ENCODE measurements around the gene KLRB1. TPM values are rescaled to one million over a fixed set of nuclear protein-coding genes. Genes with fewer than 3 reads are reported as not detected.

KLRB1 gene
- total and polyA plus RNA-seq, 3 donors from 2014 or later, result 0.25 to 1.5 TPM; not detected in 1

DNA sequence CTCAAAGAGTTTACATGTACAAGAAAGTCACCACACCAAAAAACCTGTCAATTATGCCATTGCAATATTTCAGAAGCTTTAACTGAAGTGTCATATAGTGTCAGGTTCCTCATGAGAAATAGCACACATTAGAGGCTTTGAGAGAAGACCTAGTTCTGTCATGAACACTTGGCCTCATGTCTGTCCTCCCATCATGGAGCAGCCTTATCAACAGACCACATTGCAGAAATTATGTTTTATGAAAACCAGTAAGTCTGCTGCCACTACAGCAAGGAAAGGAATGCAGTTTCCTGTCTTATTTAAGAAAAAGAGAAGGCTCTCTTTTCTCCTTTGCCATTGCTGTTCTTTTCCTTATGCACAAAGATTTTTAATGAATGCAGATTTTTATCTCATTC, 35.5 kb upstream of the KLRB1 start:
- Histone ChIP-seq H3K27me3 (no peaks in the 10 kb centered on the region), H3K4me1 (peaks cover 5% of the 10 kb centered on the region), H3K36me3 (ENCODE audit: low read depth, missing control alignments) (no peaks in the 10 kb centered on the region), H3K4me3 (no peak overlapping the region), H3K9me3 (no peaks in the 10 kb centered on the region), H3K27ac (no peak overlapping the region)
- intact Hi-C loops (cut with DNase I; ENCODE audit: low total_unique reads), result no loop called here
- TF ChIP-seq, protein P1, sequence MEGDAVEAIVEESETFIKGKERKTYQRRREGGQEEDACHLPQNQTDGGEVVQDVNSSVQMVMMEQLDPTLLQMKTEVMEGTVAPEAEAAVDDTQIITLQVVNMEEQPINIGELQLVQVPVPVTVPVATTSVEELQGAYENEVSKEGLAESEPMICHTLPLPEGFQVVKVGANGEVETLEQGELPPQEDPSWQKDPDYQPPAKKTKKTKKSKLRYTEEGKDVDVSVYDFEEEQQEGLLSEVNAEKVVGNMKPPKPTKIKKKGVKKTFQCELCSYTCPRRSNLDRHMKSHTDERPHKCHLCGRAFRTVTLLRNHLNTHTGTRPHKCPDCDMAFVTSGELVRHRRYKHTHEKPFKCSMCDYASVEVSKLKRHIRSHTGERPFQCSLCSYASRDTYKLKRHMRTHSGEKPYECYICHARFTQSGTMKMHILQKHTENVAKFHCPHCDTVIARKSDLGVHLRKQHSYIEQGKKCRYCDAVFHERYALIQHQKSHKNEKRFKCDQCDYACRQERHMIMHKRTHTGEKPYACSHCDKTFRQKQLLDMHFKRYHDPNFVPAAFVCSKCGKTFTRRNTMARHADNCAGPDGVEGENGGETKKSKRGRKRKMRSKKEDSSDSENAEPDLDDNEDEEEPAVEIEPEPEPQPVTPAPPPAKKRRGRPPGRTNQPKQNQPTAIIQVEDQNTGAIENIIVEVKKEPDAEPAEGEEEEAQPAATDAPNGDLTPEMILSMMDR (IDR thresholded peaks at IDR 0.05), result no peak
- TF ChIP-seq POLR2A (IDR thresholded peaks at IDR 0.05), result no peak
- no peak for DNase-seq

DNA sequence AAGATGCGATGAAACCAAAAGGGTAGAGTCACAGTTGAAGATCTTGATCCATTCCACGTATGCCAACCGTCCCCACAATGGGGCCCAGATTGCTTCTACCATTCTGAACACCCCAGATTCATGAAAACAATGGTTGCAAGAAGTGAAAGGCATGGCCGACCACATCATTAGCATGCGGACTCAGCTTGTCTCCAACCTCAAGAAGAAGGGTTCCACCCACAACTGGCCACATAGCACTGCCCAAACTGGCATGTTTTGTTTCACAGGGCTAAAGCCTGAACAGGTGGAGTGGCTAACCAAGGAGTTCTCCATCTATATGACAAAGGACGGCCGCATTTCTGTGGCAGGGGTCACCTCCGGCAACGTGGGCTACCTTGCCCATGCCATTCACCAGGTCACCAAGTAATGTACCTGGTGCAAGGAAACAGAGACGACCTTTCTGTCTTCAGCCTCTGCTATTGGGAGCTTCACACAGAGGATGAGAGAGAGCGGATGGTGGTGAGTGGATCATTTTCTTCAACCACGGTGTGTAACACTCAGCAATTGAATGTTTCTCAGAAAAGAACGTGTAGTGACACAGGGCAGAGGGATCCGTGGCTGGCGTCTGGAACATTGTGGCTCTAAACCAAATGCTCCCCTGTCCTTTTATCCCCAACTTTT, 35.0 kb upstream of the KLRB1 start:
- Histone ChIP-seq H3K27ac (no peak overlapping the region), H3K27me3 (no peaks in the 10 kb centered on the region), H3K4me1 (peaks cover 5% of the 10 kb centered on the region), H3K9me3 (no peaks in the 10 kb centered on the region), H3K36me3 (ENCODE audit: low read depth, missing control alignments) (no peaks in the 10 kb centered on the region), H3K4me3 (no peak overlapping the region)
- TF ChIP-seq, protein P1 (IDR thresholded peaks at IDR 0.05), result no peak
- no peak for TF ChIP-seq POLR2A (IDR thresholded peaks at IDR 0.05)
- intact Hi-C loops (cut with DNase I; ENCODE audit: low total_unique reads), result no loop called here
- DNase-seq, result no peak
- WGBS, 2 donors, result 85 to 89% methylated on average over 14 to 15 of the region's 15 CpGs

DNA sequence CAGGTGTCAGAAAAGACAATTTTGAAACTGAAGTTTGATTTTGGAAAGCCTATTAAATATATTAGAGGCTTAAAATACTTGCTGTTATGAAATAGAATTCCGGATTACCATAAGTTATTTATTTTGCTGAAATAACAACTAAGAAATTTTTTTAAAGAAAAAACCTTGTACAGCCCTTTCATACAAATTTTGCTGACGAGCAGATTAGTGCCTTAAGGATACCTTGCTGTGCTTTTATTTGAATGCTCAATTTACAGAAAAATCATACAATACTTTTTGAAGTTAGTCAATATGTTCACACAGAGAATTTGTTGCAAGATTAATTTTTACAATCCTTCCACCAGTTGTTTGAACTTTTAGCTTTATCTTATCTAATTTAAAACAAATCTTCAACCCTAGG, 32.3 kb upstream of the KLRB1 start:
- no peaks in the 10 kb centered on the region for H3K36me3 ChIP-seq (ENCODE audit: low read depth, missing control alignments)
- no peak overlapping the region for H3K4me3 ChIP-seq
- H3K27me3 ChIP-seq, result no peaks in the 10 kb centered on the region
- no peak overlapping the region for H3K27ac ChIP-seq
- no peaks in the 10 kb centered on the region for H3K9me3 ChIP-seq
- WGBS, 2 donors, result 89 to 91% methylated on average over 2 of the region's 2 CpGs
- intact Hi-C loops (cut with DNase I; ENCODE audit: low total_unique reads), result no loop called here
- TF ChIP-seq, protein P1 (IDR thresholded peaks at IDR 0.05), result no peak
- TF ChIP-seq POLR2A (IDR thresholded peaks at IDR 0.05), result no peak
- DNase-seq, result no peak
- H3K4me1 ChIP-seq, result no peaks in the 10 kb centered on the region

DNA sequence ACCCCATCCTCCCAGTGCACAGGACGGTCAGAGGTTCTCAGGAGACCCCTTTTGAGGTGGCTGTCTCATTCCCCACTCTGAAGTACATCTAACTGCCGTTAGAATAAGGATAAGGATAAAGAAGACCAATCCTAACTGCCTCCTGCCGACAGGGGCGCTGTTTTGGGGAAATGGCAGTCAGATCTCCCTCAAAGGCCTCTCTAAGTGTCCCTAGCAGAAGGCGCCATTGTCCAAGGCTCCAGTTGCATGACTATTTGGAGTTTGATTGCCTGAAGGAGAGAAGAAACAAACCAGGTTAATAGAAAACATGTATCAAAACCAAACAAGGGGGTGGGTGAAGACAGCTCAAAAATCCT, 29.1 kb upstream of the KLRB1 start:
- Histone ChIP-seq H3K4me3 (no peak overlapping the region), H3K9me3 (no peaks in the 10 kb centered on the region), H3K4me1 (no peaks in the 10 kb centered on the region), H3K27me3 (no peaks in the 10 kb centered on the region), H3K27ac (no peak overlapping the region), H3K36me3 (ENCODE audit: low read depth, missing control alignments) (no peaks in the 10 kb centered on the region)
- intact Hi-C loops (cut with DNase I; ENCODE audit: low total_unique reads), result no loop called here
- TF ChIP-seq, protein P1 (IDR thresholded peaks at IDR 0.05), result no peak
- no peak for TF ChIP-seq POLR2A (IDR thresholded peaks at IDR 0.05)
- no peak for DNase-seq
- WGBS, 2 donors, result 85 to 88% methylated on average over 5 of the region's 5 CpGs

DNA sequence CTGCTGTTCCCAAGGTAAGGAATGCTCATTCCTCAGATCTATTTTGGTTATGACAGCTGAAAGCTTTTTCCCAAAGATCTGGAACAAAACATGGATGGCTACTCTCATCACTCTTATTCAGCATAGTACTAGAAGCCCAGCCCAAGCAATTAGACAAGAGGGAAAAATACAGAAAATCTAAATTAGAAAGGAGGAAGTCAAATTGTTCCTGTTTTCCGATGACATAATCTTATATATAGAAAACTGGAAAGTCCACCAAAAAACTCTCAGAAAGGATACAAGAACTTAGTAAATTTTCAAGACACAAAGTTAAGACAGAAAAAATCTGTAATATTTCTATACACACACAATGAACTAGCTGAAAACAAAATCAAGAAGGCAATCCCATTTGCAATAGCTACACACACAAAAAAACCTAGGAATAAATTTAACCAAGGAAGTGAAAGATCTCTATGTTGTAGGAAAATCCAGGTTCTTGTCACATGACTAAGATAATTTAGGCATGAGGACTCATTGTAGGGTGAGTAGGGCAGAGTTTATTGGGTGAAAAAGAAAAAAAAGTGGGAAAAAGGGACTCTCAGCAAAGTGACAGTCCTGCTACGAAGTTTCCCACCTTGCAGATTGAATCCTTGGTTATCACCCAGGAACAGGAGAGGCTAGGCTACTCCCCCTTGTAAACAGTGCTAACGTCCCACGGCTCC, 28.6 kb upstream of the KLRB1 start:
- TF ChIP-seq, protein P1 (IDR thresholded peaks at IDR 0.05), result no peak
- no peak for TF ChIP-seq POLR2A (IDR thresholded peaks at IDR 0.05)
- intact Hi-C loops (cut with DNase I; ENCODE audit: low total_unique reads), result no loop called here
- Histone ChIP-seq H3K27me3 (no peaks in the 10 kb centered on the region), H3K4me3 (no peak overlapping the region), H3K4me1 (no peaks in the 10 kb centered on the region), H3K36me3 (ENCODE audit: low read depth, missing control alignments) (no peaks in the 10 kb centered on the region), H3K9me3 (no peaks in the 10 kb centered on the region), H3K27ac (no peak overlapping the region)
- WGBS, 2 donors, result 80 to 90% methylated on average over 4 of the region's 4 CpGs
- DNase-seq, result no peak

Data from testis (tissue), 3 donors.